Hematopoietic multipotent progenitor cell (in vitro differentiated cells): ENCODE data around the gene PYY. TPM values are rescaled to one million over a fixed set of nuclear protein-coding genes. Genes with fewer than 3 reads are reported as not detected.
"Not testable (repeated sequence)": the region's sequence is repeated elsewhere in the genome, so short reads cannot be mapped to it uniquely, and the experiment has no call there.

ENCODE experiments used
- DNase-seq, 3 donors: peaks; one replicate each; pipeline ENCODE4 v3.0.0-alpha.2; 2011 to 2015; ENCODE audit warnings: low read depth in 2 of 3, low spot score in 2 of 3
- total RNA-seq: library from RNA; depleted of rRNA; stranded (reverse); fragments of >200 nt; gene quantifications from one replicate; pipeline ENCODE4 v1.2.3, GENCODE V29; 2012

PYY gene
- total RNA-seq, 1 donor = not detected

DNA sequence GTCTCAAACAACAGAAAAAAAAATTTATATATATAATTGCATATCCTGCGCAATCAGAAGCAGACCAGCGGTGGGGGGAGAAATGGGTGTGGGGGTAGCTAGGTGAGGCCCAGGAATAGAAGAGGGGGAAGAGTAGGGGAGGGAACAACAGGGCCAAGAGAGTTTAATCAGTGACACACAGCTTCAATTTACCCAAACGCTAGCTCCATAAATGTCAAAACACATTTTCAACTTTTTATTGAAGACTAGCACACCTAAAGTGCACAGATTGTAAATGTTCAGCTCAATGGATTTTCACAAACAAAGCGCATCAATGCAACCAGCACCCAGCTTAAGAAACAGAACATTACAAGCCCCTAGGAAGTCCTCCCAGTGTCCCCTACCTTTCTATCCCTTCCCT is 25.9 kb upstream of the PYY start:
- no peak for DNase-seq

DNA sequence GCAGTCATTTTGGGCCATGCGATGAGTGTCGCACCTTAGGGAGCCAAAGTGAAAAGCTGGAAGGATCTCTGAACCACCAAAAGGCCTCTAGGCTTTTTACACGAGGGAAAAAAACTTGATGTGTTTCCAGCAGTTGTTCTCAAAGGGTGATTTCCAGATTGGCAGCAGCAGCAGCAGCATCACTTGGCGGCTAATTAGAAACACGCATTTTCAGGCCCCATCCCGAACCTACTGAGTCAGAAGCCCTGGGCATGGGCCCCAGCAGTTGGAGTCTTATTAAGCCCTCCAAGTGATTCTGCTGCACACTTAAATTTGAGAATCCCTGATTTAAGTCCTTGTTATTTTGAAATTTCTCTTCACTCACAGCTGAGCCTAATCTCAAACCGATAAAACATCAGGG is 25.3 kb upstream of the PYY start:
- no peak for DNase-seq

- no peak for DNase-seq
Observed at GRCh38 chr17:43978078-43978477, 24.3 kb upstream of the PYY start.

GRCh38 chr17:43976963-43977837 is 23.5 kb upstream of the PYY start:
- no peak for DNase-seq

DNA sequence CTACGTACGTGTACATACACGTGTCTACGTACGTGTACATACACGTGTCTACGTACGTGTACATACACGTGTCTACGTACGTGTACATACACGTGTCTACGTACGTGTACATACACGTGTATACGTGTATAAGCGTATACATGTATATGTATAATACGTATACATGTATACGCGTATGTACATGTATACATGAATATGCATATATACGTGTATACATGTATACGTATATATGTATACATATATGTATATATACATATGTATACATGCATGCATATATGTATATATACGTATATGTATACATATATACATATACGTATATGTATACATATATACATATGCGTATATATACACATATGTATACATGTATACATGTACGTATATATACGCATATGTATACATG is 22.2 kb upstream of the PYY start:
- DNase-seq = no peak

DNA sequence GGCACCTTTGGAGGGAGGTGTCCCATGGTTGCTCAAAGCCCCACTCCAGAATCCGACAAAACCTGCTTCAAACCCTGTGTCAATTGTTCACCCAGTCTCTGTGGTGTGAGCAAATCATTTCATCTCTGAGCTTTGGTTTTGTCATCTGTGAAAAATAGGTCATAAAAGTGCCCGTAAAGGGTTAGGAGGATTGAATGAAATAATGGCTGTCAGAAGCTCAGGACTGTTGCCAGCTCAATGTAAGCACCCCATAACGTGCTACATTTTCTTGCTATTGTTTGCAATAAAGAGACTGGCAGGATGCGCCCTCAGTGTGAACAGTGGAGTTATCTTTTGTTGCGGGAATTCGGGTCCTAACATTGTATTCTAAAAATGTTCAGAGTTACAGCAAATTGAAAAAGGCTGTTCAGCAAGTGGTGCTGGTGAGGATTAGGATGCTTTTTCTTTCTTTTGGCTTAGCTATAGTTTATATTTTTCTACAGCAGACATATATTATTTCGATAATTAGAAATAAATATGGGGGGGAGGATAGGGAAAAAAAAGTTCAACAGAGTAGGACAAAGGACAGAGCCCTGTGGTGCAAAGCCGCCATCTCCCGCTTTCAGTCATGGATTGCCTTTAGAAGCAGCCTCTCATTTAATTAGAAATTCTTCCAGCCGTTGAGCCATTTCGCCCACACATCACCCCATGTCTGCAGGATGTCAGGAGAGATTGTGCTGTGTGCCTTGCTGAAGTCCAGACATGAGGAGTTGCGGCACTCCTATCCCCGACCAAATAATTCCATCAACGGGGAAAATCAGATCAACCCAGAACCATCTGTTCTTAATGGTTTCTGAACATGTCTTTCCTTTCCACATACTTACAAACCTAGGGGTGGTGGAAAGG is 20.9 kb upstream of the PYY start:
- DNase-seq = no peak

GRCh38 chr17:43972444-43973212 is 18.9 kb upstream of the PYY start:
- DNase-seq = not testable (repeated sequence)

DNA sequence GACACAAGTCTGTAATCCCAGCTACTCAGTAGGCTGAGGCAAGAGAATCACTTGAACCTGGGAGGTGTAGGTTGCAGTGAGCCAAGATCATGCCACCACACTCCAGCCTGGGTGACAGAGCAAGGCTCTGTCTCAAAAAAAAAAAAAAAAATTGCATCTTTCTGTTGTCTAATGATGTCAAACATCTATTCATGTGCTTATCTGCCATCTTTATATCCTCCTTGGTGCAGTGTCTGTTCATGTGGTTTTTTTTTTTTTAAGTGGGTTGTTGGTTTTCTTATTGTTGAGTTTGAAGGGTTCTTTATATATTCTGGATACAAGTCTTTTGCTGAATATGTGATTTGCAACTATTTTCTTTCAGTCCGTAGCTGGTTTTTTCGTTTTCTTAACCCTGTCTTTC is 17.7 kb upstream of the PYY start:
- DNase-seq = not testable (repeated sequence)

DNA sequence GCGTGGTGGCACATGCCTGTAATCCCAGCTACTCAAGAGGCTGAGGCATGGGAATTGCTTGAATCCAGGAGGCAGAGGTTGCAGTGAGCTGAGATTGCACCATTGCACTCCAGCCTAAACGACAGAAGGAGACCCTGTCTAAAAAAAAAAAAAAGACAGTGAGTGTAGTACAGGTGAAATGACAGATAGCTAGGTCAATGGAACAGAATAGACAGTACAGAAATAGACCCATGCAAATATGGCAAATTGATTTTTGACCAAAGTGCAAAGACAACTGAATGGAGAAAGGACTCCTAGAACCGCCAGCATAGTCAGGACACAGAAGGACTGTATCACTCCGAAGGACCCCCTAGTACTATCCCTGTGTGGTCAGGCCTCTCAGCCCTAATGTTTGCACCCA is 16.6 kb upstream of the PYY start:
- DNase-seq = no peak

GRCh38 chr17:43967251-43967875 is 13.6 kb upstream of the PYY start:
- no peak for DNase-seq

DNA sequence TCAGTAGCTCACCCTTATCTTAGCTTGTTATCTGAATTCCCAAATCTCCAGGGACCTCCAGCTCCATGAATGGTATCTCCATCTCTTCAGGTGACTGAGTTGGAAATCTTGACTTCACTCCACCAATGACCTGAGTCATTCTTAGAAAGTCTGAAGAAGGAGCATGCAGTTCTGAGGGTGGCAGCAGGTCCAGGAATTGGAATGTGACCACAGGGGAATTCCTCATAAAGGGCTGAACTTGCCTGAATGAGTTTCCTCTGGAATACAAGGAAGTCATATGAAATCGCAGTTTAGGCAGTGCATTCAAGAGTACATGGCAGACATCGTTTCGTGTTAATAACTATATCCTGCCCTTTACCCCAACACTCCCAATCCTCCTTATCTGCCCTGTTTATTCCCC is 12.5 kb upstream of the PYY start:
- DNase-seq = no peak

DNA sequence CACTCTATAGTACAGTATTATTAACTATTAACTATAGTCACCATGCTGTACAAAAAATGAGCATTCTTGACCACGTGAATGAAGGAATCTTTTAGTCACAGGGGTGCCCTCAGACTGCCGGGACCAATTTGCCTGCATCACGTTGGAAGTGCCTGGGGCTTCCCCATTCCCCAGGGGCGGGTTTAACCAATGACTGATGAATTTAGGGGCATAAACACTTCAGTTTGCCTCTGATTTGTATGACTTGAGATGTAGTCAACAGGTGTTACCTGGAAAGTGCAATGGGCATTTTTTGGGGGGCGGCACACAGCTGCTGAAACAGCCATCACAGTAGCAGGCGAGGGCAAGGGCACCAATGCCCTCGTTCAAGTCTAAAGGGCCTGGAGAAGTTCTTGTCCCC is 8.7 kb upstream of the PYY start:
- DNase-seq = no peak

DNA sequence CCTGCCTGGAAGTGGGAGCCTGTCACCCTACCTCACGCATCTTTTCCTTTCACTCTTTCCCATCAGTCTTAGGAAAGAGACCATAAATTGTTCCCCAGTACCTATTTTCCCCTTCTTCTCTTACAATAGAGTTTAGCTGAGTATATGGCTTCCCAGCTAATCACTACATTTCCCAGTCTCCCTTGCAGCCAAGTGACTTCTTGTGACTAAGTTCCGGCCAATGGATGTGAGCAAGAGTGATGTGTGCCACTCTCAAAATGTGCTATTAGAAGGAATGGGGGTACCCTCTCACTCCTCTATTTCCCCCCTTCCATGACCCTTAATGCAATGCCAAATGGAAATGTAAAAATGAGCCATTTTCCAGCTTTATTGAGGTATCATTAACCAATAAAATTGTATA is 8.2 kb upstream of the PYY start:
- no peak for DNase-seq

GRCh38 chr17:43961292-43961691 is 7.6 kb upstream of the PYY start:
- not testable (repeated sequence) for DNase-seq

DNA sequence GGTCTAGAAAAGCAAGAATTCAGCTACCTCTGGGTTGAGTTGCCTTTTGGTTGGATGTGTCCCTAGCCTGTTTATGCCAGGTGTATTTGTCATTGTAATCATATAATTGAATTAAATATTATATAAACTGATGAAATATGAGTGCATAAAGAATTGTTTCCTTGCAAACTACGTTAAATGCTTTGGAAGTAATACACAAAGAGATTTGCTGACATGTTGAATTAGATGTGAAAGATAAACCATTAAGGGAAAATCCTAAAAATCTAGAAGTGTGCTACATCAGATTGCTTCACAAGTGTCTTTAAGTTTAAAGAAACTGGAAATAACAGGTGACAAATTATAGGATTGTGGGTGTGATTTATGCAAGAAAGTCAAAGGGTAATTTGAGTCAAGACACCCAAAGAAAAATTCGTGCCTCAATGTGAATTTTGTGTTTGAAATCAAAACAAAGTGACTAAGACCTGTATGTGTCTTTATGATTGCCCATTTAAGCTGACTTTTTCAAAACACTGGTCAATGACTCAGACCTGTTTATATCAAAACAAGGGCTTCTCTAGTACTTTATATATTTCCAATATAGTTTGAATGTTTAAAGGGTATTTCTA is 5.1 kb upstream of the PYY start:
- DNase-seq = no peak

GRCh38 chr17:43956222-43956621 is 2.5 kb upstream of the PYY start:
- no peak for DNase-seq

DNA sequence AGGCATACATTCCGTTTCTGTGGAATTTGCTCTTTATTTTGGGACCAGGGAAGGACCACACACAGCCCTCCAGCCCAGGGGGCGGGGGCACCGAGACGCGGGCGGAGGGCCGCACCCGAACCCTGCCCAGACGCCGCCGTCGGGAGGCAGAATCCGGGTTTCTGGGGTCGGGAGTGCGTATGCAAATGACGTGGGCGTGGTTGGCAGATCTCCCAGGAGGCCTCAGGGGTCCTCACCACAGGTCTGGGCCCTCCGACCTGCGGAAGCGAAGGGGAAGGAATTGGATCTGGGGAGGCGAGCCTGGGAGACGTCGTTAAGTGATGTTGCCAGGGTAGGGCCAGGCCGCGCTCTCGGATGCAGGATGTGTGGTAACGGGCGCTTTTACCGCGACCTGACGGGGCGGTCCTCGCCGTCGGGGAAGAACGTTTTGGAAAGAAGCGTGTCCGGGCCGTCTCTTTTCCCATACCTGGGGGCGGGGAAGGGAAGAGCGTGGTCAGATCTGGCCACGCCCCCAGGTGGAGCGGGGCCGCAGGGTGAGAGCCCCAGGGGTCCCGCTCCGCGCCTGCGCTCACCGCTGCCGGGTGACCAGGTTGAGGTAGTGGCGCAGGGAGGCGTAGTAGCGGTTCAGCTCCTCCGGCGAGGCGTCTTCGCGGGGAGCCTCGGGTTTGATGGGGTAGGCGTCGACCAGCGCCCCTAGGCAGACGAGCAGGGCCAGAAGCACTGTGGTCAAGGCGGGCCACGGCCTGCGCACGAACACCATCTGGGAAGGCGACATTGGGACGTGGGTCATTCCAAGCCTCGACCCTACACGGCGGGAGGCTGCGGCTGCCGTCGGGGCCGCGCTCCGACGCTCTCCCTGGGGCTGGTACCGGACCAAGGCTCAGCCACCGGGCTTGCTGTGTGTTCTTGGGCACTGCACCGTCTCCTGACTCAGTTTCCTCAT is 745 bp downstream of the PYY start:
- DNase-seq = peak in 2 of 3 donors; percentile 54 to 67

DNA sequence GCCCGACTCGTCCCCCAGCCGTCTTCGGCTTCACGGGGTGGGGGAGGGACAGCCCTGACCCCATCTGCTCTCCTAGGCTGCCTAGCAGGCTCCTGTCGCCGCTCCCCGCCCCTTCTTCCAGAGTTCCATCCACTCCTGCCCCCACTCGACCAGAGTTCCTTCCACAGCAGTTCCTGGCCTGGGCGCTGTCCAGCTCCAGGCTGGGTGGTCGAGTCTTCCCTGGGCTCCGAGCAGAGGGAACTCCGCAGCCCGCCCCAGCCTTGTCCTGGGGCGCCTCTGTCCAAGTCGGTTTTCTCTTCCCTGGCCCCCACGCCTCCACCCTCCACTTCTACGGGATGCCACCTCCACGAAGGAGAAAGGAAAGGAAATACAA is 1.4 kb downstream of the PYY start:
- DNase-seq = no peak

DNA sequence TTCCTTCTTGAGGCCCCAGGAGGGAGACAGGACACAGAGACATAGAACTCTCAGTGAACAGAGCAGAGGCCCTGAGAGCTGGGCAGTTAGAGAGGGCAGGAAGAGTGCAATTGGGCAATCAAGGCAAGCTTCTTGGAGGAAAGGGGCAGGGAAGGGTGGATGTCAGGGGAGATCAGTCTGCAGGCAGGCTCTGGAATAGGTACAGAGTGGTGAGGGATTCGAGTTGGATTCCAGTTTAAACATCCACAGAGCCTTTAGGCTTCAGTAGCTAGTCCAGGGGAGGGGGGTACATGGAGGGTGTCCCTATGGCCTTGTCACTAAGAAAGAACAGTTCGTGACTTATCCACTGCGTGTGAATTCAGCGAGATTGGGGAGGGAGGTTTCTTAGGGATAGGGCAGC is 2.0 kb downstream of the PYY start:
- DNase-seq = no peak
